ENCODE measurements around the gene PPM1H.

DNA sequence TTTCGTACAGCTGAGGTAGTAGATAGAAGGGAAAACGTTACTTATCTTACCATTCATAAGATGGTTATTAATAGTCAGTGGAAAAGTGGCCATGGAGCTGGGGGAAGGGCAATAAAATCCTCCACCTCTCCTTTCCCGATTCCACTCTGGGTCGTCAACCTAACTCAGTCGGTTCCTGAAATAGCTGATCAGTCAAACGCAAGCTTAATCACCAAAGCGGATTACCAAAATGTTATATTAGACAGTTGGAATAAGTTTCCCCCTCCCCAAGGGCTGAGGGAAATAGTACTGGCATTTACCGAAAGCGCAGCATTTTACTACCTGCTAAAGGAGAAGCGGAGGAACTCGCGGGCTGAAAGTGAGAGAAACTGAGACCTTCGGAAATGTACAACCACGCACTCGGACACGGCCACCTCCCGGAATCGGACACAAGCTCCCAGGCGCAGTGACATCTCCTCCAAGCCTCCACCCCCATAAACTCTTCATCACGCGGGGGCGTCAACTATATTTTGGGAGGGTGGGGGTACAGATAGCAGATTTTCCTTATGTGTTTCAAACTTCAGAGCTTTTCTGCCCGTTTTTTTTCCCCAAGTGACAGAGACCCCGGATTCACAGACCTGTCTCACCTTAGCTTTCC is 1.2 kb downstream of the PPM1H start:
- TF ChIP-seq, protein P1, sequence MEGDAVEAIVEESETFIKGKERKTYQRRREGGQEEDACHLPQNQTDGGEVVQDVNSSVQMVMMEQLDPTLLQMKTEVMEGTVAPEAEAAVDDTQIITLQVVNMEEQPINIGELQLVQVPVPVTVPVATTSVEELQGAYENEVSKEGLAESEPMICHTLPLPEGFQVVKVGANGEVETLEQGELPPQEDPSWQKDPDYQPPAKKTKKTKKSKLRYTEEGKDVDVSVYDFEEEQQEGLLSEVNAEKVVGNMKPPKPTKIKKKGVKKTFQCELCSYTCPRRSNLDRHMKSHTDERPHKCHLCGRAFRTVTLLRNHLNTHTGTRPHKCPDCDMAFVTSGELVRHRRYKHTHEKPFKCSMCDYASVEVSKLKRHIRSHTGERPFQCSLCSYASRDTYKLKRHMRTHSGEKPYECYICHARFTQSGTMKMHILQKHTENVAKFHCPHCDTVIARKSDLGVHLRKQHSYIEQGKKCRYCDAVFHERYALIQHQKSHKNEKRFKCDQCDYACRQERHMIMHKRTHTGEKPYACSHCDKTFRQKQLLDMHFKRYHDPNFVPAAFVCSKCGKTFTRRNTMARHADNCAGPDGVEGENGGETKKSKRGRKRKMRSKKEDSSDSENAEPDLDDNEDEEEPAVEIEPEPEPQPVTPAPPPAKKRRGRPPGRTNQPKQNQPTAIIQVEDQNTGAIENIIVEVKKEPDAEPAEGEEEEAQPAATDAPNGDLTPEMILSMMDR (conservative IDR thresholded peaks at IDR 0.05): no peak
- TF ChIP-seq ZFX (IDR thresholded peaks at IDR 0.05): no peak

Data from C4-2B (cell line).